Suprapubic skin (tissue), 4 donors: ENCODE data around the gene KAZN. TPM values are rescaled to one million over a fixed set of nuclear protein-coding genes. Genes with fewer than 3 reads are reported as not detected.
A peak's percentile ranks its signal among the peaks of the same experiment; 100 is the strongest.

ENCODE experiments used
- DNase-seq, 2 donors: peaks; one replicate each; pipeline ENCODE4 v3.0.0-alpha.2; 2019; ENCODE audit warnings: low spot score in 2 of 2
- H3K27ac ChIP-seq: fragments of 200-600 bp; sonication (generic); one replicate; pipeline ENCODE4 v1.5.1; 2019
- H3K27me3 ChIP-seq: fragments of 200-600 bp; sonication (generic); one replicate; pipeline ENCODE4 v1.5.1; 2019
- H3K36me3 ChIP-seq: fragments of 200-600 bp; sonication (generic); one replicate; pipeline ENCODE4 v1.5.1; 2019
- H3K4me1 ChIP-seq: fragments of 200-600 bp; sonication (generic); one replicate; pipeline ENCODE4 v1.5.1; 2019
- H3K4me3 ChIP-seq: fragments of 200-600 bp; sonication (generic); one replicate; pipeline ENCODE4 v1.5.1; 2019; ENCODE audit warnings: mild to moderate bottlenecking
- H3K9me3 ChIP-seq: fragments of 200-600 bp; sonication (generic); one replicate; pipeline ENCODE4 v1.5.1; 2019
- CTCF ChIP-seq, 2 donors: fragments of 200-600 bp in 1 of 2; fragments of 450-650 bp in 1 of 2; sonication (generic) in 1 of 2; IDR thresholded peaks; one replicate each; pipeline ENCODE4 v1.5.1; 2016 to 2019; ENCODE audit warnings: antibody characterized with exemption in 2 of 2, mild to moderate bottlenecking in 1 of 2, moderate library complexity in 1 of 2
- EP300 ChIP-seq: sonication (generic); formaldehyde crosslinking; IDR thresholded peaks from one replicate; pipeline ENCODE4 v1.6.1; 2017; ENCODE audit warnings: antibody characterized with exemption
- POLR2A ChIP-seq, 2 donors: fragments of 450-650 bp; IDR thresholded peaks; one replicate each; pipeline ENCODE4 v1.6.1; 2017; ENCODE audit warnings: antibody characterized with exemption in 2 of 2, mild to moderate bottlenecking in 2 of 2, moderate library complexity in 2 of 2
- POLR2AphosphoS5 ChIP-seq, 3 donors: sonication (generic); formaldehyde crosslinking; IDR thresholded peaks; one replicate each; pipeline ENCODE4 v1.6.1; 2017; ENCODE audit warnings: antibody characterized with exemption in 3 of 3
- WGBS: methylation state at CpG from one replicate; pipeline ENCODE4 v1.1.5; 2018; 5-methylcytosine and 5-hydroxymethylcytosine counted together
- total RNA-seq, 4 donors: library from RNA; depleted of rRNA; stranded (reverse); fragments of >200 nt; gene quantifications; one replicate each; pipeline ENCODE4 v1.1.0, GENCODE V29; 2016

The KAZN gene
- total RNA-seq, 4 donors from 2014 or later = 29.2 to 37.5 (median 31.7) TPM

GRCh38 chr1:14625996-14626395 is 27.5 kb downstream of the KAZN start:
- Histone ChIP-seq H3K27me3 (no peaks in the 10 kb centered on the region), H3K4me1 (peaks cover 11% of the 10 kb centered on the region), H3K36me3 (no peaks in the 10 kb centered on the region), H3K4me3 (no peak overlapping the region), H3K27ac (no peak overlapping the region), H3K9me3 (no peaks in the 10 kb centered on the region)
- peak in 1 of 2 donors; percentile 12 for DNase-seq
- TF ChIP-seq POLR2A (IDR thresholded peaks at IDR 0.05) (no peak), CTCF (IDR thresholded peaks at IDR 0.05) (no peak), POLR2AphosphoS5 (IDR thresholded peaks at IDR 0.05) (no peak), EP300 (no peak)
- WGBS = 85% methylated on average over 5 of the region's 5 CpGs

GRCh38 chr1:14626869-14627607 is 28.6 kb downstream of the KAZN start:
- Histone ChIP-seq H3K27me3 (no peaks in the 10 kb centered on the region), H3K36me3 (no peaks in the 10 kb centered on the region), H3K9me3 (no peaks in the 10 kb centered on the region), H3K4me3 (no peak overlapping the region), H3K27ac (no peak overlapping the region), H3K4me1 (peaks cover 11% of the 10 kb centered on the region)
- TF ChIP-seq CTCF (IDR thresholded peaks at IDR 0.05) (no peak), POLR2AphosphoS5 (IDR thresholded peaks at IDR 0.05) (no peak), EP300 (no peak), POLR2A (IDR thresholded peaks at IDR 0.05) (no peak)
- WGBS = 67% methylated on average over 11 of the region's 11 CpGs
- DNase-seq = peak in 1 of 2 donors; percentile 68

- Histone ChIP-seq H3K27ac (no peak overlapping the region), H3K4me1 (peaks cover 11% of the 10 kb centered on the region), H3K9me3 (no peaks in the 10 kb centered on the region), H3K36me3 (no peaks in the 10 kb centered on the region), H3K4me3 (no peak overlapping the region), H3K27me3 (no peaks in the 10 kb centered on the region)
- TF ChIP-seq POLR2AphosphoS5 (IDR thresholded peaks at IDR 0.05) = no peak
- TF ChIP-seq EP300 = no peak
- no peak for TF ChIP-seq POLR2A (IDR thresholded peaks at IDR 0.05)
- TF ChIP-seq CTCF (IDR thresholded peaks at IDR 0.05) = no peak
- DNase-seq = peak in 1 of 2 donors; percentile 24
- 36% methylated on average over 17 of the region's 17 CpGs for WGBS
These were observed 29.4 kb downstream of the KAZN start for GRCh38 chr1:14627608-14628489.

GRCh38 chr1:14629363-14630014 is 31.0 kb downstream of the KAZN start:
- no peak overlapping the region for H3K4me3 ChIP-seq
- 88% methylated on average over 16 of the region's 16 CpGs for WGBS
- H3K36me3 ChIP-seq = no peaks in the 10 kb centered on the region
- H3K27ac ChIP-seq = no peak overlapping the region
- DNase-seq = peak in 1 of 2 donors; percentile 64
- peaks cover 11% of the 10 kb centered on the region for H3K4me1 ChIP-seq
- peaks cover 3% of the 10 kb centered on the region for H3K27me3 ChIP-seq
- no peaks in the 10 kb centered on the region for H3K9me3 ChIP-seq
- TF ChIP-seq EP300 (no peak), POLR2A (IDR thresholded peaks at IDR 0.05) (no peak), POLR2AphosphoS5 (IDR thresholded peaks at IDR 0.05) (no peak), CTCF (IDR thresholded peaks at IDR 0.05) (no peak)
